ENCODE measurements around the gene TTC21B. TPM values are rescaled to one million over a fixed set of nuclear protein-coding genes. Genes with fewer than 3 reads are reported as not detected.

The TTC21B gene
- total and polyA plus RNA-seq, 10 of the 15 experiments (the other 5 are each of a cell fraction or from before 2014, with no cell fraction given), result 2.7 to 22.4 (median 11.3) TPM

- SMC1A ChIA-PET (ENCODE audit: uncharacterized antibody, unreplicated experiment), result interaction anchor here (0.7 kb wide), 1 partner anchor 72 kb away, joined by 3 read pairs; no protein-coding TSS in a partner anchor
- ATAC-seq, result no peak
- no peaks in the 10 kb centered on the region for H4K20me1 ChIP-seq (ENCODE audit: control insufficient read depth, insufficient read depth)
- in situ Hi-C loops (cut with MboI), result no loop called here
- H3K9me3 ChIP-seq (replicated peaks; ENCODE audit: control insufficient read depth, insufficient read depth, low read length), result no peaks in the 10 kb centered on the region
- 0 out of 4 replicates have a peak, but pooled peaks cover 0 to 2% of the 10 kb centered on the region in 2 experiments for H3K36me3 ChIP-seq (ENCODE audit: control insufficient read depth in 2 of 2, insufficient read depth in 2 of 2, low read length in 1 of 2)
- intact Hi-C loops (cut with micrococcal nuclease; ENCODE audit: unreplicated experiment), result loop anchor here (5.0 kb wide), 1 partner anchor 73 kb away; no protein-coding TSS in a partner anchor
- BruUV-seq (replicated peaks), result TSS peak; percentile 34
- no peak overlapping the region for H3K9ac ChIP-seq (ENCODE audit: control insufficient read depth, insufficient read depth, low read length)
- 83% methylated on average over 3 of the region's 3 CpGs for WGBS (ENCODE audit: insufficient coverage, insufficient replicate concordance, low lambda C conversion rate, missing lambda C conversion rate)
- CTCF ChIA-PET, result no interaction called here
- H3K27ac ChIP-seq (ENCODE audit: control insufficient read depth, insufficient read depth), result no peak overlapping the region
- H3K27me3 ChIP-seq (replicated peaks in 1 of 2; ENCODE audit: control insufficient read depth in 2 of 2, insufficient read depth in 2 of 2, low read length in 1 of 2), result no peaks in the 10 kb centered on the region
- H3K4me1 ChIP-seq (ENCODE audit: control insufficient read depth, insufficient read depth, low read length), result no peaks in the 10 kb centered on the region; the same call in 1 of the 2 replicates
- POLR2A ChIA-PET, result interaction anchor here (0.6 kb wide), 1 partner anchor 231 kb away, joined by 5 read pairs; no protein-coding TSS in a partner anchor
- no peak for TF ChIP-seq TBL1XR1 (IDR thresholded peaks at IDR 0.05; ENCODE audit: low read depth, low read length)
- TF ChIP-seq, protein P1, sequence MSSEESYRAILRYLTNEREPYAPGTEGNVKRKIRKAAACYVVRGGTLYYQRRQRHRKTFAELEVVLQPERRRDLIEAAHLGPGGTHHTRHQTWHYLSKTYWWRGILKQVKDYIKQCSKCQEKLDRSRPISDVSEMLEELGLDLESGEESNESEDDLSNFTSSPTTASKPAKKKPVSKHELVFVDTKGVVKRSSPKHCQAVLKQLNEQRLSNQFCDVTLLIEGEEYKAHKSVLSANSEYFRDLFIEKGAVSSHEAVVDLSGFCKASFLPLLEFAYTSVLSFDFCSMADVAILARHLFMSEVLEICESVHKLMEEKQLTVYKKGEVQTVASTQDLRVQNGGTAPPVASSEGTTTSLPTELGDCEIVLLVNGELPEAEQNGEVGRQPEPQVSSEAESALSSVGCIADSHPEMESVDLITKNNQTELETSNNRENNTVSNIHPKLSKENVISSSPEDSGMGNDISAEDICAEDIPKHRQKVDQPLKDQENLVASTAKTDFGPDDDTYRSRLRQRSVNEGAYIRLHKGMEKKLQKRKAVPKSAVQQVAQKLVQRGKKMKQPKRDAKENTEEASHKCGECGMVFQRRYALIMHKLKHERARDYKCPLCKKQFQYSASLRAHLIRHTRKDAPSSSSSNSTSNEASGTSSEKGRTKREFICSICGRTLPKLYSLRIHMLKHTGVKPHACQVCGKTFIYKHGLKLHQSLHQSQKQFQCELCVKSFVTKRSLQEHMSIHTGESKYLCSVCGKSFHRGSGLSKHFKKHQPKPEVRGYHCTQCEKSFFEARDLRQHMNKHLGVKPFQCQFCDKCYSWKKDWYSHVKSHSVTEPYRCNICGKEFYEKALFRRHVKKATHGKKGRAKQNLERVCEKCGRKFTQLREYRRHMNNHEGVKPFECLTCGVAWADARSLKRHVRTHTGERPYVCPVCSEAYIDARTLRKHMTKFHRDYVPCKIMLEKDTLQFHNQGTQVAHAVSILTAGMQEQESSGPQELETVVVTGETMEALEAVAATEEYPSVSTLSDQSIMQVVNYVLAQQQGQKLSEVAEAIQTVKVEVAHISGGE (CRISPR knock-in tag; IDR thresholded peaks at IDR 0.05), result no peak
- TF ChIP-seq, protein P2, sequence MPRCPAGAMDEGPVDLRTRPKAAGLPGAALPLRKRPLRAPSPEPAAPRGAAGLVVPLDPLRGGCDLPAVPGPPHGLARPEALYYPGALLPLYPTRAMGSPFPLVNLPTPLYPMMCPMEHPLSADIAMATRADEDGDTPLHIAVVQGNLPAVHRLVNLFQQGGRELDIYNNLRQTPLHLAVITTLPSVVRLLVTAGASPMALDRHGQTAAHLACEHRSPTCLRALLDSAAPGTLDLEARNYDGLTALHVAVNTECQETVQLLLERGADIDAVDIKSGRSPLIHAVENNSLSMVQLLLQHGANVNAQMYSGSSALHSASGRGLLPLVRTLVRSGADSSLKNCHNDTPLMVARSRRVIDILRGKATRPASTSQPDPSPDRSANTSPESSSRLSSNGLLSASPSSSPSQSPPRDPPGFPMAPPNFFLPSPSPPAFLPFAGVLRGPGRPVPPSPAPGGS (IDR thresholded peaks at IDR 0.05; ENCODE audit: borderline replicate concordance, insufficient read depth, low read depth, low read length, poor library complexity, severe bottlenecking), result no peak
- TF ChIP-seq ZNF217 (IDR thresholded peaks at IDR 0.05), result no peak
- TF ChIP-seq NFXL1 (IDR thresholded peaks at IDR 0.05; ENCODE audit: borderline replicate concordance), result no peak
- H3K4me3 ChIP-seq, result no peak overlapping the region
- peaks cover 21% of the 10 kb centered on the region for H3K79me2 ChIP-seq (ENCODE audit: control insufficient read depth, insufficient read depth, low read length)
- RAD21 ChIA-PET (ENCODE audit: unreplicated experiment), result no interaction called here
- no peak for DNase-seq (ENCODE audit: low read depth, low spot score)
- H2AFZ ChIP-seq (ENCODE audit: control insufficient read depth, low read depth, low read length), result no peak overlapping the region
- no peak overlapping the region; the same call in 1 of the 2 replicates for H3K4me2 ChIP-seq (ENCODE audit: control insufficient read depth, insufficient read depth)
- peak; percentile 7 for FAIRE-seq
Observed at GRCh38 chr2:165950438-165950837, 3.1 kb downstream of the TTC21B start.

All from GM12878 (cell line).